OCI-LY1 (cell line): ENCODE results near the gene MAP3K3.
A peak's percentile ranks its signal among the peaks of the same experiment; 100 is the strongest.

Experiments used
- H2AFZ ChIP-seq: fragments of 200-600 bp; sonication (generic), shearing (Covaris generic); 2 replicates; pipeline ENCODE4 v1.6.0; 2014; ENCODE audit warnings: antibody characterized with exemption, mild to moderate bottlenecking, low read length
- H3F3A ChIP-seq: fragments of 200-600 bp; sonication (generic), shearing (Covaris generic); 2 replicates; pipeline ENCODE4 v1.6.0; 2014; ENCODE audit warnings: mild to moderate bottlenecking, antibody characterized with exemption, low read length, moderate library complexity; ENCODE audit not compliant: insufficient read depth
- H3K27ac ChIP-seq: fragments of 200-600 bp; sonication (generic); 2 replicates; pipeline ENCODE4 v1.5.1; 2014; ENCODE audit warnings: low read length, mixed run types, mild to moderate bottlenecking, low read depth; ENCODE audit not compliant: poor library complexity, severe bottlenecking
- H3K27me3 ChIP-seq: fragments of 200-600 bp; sonication (generic); 2 replicates; pipeline ENCODE4 v1.6.0; 2014; ENCODE audit warnings: antibody characterized with exemption, mild to moderate bottlenecking, low read length, moderate library complexity; ENCODE audit not compliant: insufficient read depth
- H3K36me3 ChIP-seq: fragments of 200-600 bp; sonication (generic); 2 replicates; pipeline ENCODE4 v1.6.1; 2014; ENCODE audit warnings: mild to moderate bottlenecking, antibody characterized with exemption, low read length, moderate library complexity, mixed read lengths; ENCODE audit not compliant: insufficient read depth
- H3K4me1 ChIP-seq: fragments of 200-600 bp; sonication (generic); 2 replicates; pipeline ENCODE4 v1.5.1; 2014; ENCODE audit warnings: mild to moderate bottlenecking, low read length, moderate library complexity; ENCODE audit not compliant: insufficient read depth, severe bottlenecking
- H3K4me2 ChIP-seq: fragments of 200-600 bp; sonication (generic), shearing (Covaris generic); 2 replicates; pipeline ENCODE4 v1.6.1; 2014; ENCODE audit warnings: low read length
- H3K4me3 ChIP-seq: fragments of 200-600 bp; sonication (generic); 2 replicates; pipeline ENCODE4 v1.5.1; 2014; ENCODE audit warnings: low read length, low read depth, mild to moderate bottlenecking, mixed read lengths; ENCODE audit not compliant: poor library complexity, severe bottlenecking
- H3K79me2 ChIP-seq: fragments of 200-600 bp; shearing (Covaris generic); 2 replicates; pipeline ENCODE4 v1.6.1; 2016; ENCODE audit warnings: mixed run types, low read length, mixed read lengths; ENCODE audit not compliant: insufficient read depth
- H3K9ac ChIP-seq: fragments of 200-600 bp; sonication (generic), shearing (Covaris generic); 2 replicates; pipeline ENCODE4 v1.6.1; 2014; ENCODE audit warnings: mild to moderate bottlenecking, low read length, mixed read lengths
- H3K9me2 ChIP-seq: fragments of 200-600 bp; sonication (generic), shearing (Covaris generic); 2 replicates; pipeline ENCODE4 v1.6.1; 2014; ENCODE audit warnings: low read depth, mild to moderate bottlenecking, low read length, mixed read lengths
- H3K9me3 ChIP-seq: fragments of 200-600 bp; shearing (Covaris generic); 2 replicates; pipeline ENCODE4 v1.6.1; 2014; ENCODE audit warnings: low read length, mixed read lengths
- H4K20me1 ChIP-seq: fragments of 200-600 bp; sonication (generic), shearing (Covaris generic); 2 replicates; pipeline ENCODE4 v1.6.0; 2016; ENCODE audit warnings: mild to moderate bottlenecking, low read length; ENCODE audit not compliant: insufficient read depth
- EZH2 ChIP-seq: fragments of 200-600 bp; sonication (generic), shearing (Covaris generic); IDR thresholded peaks from 2 replicates; pipeline ENCODE4 v1.8.0; 2017; ENCODE audit warnings: borderline replicate concordance, mixed run types, mild to moderate bottlenecking, antibody characterized with exemption, low read length, moderate library complexity, mixed read lengths
- TF ChIP-seq, protein P1 (sequence below): fragments of 200-600 bp; sonication (generic), shearing (Covaris generic); IDR thresholded peaks from 2 replicates; pipeline ENCODE4 v1.5.1; 2017; ENCODE audit warnings: mild to moderate bottlenecking, antibody characterized with exemption, low read length, moderate library complexity, mixed read lengths

MAP3K3 gene

DNA sequence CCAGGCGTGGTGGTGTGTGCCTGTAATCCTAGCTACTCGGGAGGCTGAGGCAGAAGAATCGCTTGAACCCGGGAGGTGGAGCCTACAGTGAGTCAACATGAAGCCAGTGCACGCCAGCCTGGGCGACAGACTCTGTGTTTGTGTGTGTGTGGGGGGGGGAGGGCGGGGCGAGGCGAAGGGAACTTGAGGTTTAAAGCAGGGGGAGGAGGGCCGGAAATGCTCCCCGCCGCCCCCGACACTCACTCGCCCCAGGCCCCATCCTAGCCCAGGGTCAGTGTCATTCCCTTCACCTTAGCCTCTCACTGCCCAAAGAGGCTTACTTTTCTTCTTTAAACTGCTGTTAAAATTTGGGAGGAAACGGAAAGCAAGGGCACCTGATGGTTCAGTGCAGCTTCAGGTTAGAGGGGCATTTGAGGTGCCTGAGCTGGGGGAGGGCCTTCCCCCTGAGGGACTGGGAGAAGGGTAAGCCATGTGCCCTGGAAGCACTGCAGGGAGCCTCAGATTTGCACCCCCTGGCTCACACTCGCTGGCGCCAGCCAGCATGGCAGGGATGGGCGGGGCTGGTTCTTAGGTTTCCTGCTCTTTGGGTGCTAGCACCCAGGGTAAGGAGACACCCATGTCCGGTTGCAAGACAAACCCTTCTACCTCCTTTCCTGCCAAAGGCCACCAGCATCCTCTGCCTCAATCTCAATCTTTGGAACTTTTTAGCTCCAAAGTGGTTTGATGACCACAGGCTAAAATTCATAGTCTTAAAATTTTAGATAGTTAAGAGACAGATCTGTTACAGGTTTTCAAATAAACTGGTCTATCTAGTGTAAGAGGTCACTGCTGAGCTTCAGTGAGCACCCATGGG is 79.9 kb downstream of the MAP3K3 start:
- Histone ChIP-seq H3K27ac (peak overlapping the region; percentile 94), H3K79me2 (no peaks in the 10 kb centered on the region), H3K36me3 (peaks cover 56% of the 10 kb centered on the region), H3K4me3 (peak overlapping the region; percentile 54), H3K9me2 (no peaks in the 10 kb centered on the region), H3K27me3 (no peaks in the 10 kb centered on the region), H3K4me1 (peaks cover 72% of the 10 kb centered on the region), H3F3A (no peaks in the 10 kb centered on the region), H3K9me3 (no peaks in the 10 kb centered on the region), H3K4me2 (peak overlapping the region; percentile 64), H4K20me1 (no peaks in the 10 kb centered on the region), H2AFZ (no peak overlapping the region), H3K9ac (peak overlapping the region; percentile 67)
- TF ChIP-seq, protein P1, sequence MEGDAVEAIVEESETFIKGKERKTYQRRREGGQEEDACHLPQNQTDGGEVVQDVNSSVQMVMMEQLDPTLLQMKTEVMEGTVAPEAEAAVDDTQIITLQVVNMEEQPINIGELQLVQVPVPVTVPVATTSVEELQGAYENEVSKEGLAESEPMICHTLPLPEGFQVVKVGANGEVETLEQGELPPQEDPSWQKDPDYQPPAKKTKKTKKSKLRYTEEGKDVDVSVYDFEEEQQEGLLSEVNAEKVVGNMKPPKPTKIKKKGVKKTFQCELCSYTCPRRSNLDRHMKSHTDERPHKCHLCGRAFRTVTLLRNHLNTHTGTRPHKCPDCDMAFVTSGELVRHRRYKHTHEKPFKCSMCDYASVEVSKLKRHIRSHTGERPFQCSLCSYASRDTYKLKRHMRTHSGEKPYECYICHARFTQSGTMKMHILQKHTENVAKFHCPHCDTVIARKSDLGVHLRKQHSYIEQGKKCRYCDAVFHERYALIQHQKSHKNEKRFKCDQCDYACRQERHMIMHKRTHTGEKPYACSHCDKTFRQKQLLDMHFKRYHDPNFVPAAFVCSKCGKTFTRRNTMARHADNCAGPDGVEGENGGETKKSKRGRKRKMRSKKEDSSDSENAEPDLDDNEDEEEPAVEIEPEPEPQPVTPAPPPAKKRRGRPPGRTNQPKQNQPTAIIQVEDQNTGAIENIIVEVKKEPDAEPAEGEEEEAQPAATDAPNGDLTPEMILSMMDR, result no peak
- TF ChIP-seq EZH2, result no peak

DNA sequence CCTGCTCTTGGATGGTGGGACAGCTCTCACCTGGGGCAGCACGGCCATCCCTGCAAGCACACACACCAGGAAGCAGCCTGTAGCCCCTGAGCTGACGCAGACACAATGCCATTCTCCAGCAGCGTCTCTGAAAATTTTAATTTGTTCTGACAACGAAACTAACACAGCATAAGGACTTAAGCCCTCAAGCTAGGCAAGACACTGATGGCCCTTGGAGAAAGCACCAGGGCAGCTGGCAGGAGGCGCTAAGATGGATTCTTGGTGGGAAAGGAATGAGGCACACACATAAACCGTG is 80.5 kb downstream of the MAP3K3 start:
- Histone ChIP-seq H3K27ac (peak overlapping the region; percentile 94), H3K4me1 (peaks cover 66% of the 10 kb centered on the region), H3F3A (no peaks in the 10 kb centered on the region), H2AFZ (no peak overlapping the region), H3K9me3 (no peaks in the 10 kb centered on the region), H3K4me3 (peak overlapping the region; percentile 54), H3K9ac (peak overlapping the region; percentile 67), H3K79me2 (no peaks in the 10 kb centered on the region), H3K27me3 (no peaks in the 10 kb centered on the region), H3K36me3 (peaks cover 53% of the 10 kb centered on the region), H3K4me2 (peak overlapping the region; percentile 64), H4K20me1 (no peaks in the 10 kb centered on the region), H3K9me2 (no peaks in the 10 kb centered on the region)
- no peak for TF ChIP-seq EZH2

DNA sequence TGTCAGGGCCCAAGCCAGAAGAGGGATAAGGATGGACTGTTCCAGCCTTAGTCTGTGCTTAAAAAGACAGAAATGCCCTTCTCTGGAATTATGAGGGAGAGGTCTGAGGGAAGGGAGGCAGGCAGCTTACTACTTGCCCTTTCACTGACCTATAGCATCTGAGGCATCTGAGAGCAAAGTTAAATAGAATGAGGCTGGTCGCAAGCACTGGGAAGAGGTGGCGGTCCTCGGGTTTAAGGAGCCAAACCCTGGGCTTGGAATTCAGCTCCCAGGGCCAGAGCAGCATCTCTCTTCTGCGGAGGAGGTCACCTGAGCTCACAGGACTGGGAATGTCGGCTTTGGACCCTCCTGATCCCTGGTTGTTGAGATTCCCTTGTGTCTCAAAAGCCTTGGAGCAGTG is 80.8 kb downstream of the MAP3K3 start:
- Histone ChIP-seq H3K4me3 (peak overlapping the region; percentile 54), H3K4me1 (peaks cover 64% of the 10 kb centered on the region), H3K9me2 (no peaks in the 10 kb centered on the region), H3K27me3 (no peaks in the 10 kb centered on the region), H3K4me2 (peak overlapping the region; percentile 64), H3K27ac (peak overlapping the region; percentile 94), H3K9ac (peak overlapping the region; percentile 67), H4K20me1 (no peaks in the 10 kb centered on the region), H2AFZ (no peak overlapping the region), H3K79me2 (no peaks in the 10 kb centered on the region), H3K9me3 (no peaks in the 10 kb centered on the region), H3F3A (no peaks in the 10 kb centered on the region), H3K36me3 (peaks cover 52% of the 10 kb centered on the region)
- TF ChIP-seq, protein P1, result no peak
- TF ChIP-seq EZH2, result no peak
